ENCODE measurements around the gene LGALS7.

DNA sequence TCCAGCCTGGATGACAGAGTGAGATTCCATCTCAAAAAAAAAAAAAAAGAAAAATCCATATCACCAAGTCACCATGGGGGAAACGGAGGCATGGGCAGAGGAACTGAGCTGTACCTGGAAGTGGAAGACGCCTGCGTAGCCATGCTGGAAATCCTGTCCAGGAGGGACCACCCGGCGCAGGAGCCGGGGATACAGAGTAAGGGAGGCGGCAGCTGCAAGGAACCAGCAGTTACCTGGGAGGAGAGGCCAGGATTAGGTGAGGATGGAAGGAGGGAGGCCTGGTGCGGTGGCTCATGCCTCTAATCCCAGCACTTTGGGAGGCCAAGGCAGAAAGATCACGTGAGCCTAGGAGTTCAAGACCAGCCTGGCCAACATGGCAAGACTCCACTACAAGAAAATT lies 31.0 kb downstream of the LGALS7 start:
- TF ChIP-seq EP300 (IDR thresholded peaks at IDR 0.05) (no peak), POLR2A (IDR thresholded peaks at IDR 0.05) (no peak)
